GM18520 (cell line): Measurements from ENCODE around the gene EXOSC3.
"Not testable (repeated sequence)": the region's sequence is repeated elsewhere in the genome, so short reads cannot be mapped to it uniquely, and the experiment has no call there.

Experiments used
- ATAC-seq: cut with Tn5 transposase; IDR thresholded peaks from one replicate; pipeline ENCODE4 v1.9.1; 2021; ENCODE audit not compliant: unreplicated experiment

EXOSC3 gene

GRCh38 chr9:37776328-37776727 is 8.5 kb downstream of the EXOSC3 start:
- ATAC-seq, result no peak

- no peak for ATAC-seq
Measured at GRCh38 chr9:37775216-37775919, 9.5 kb downstream of the EXOSC3 start.

GRCh38 chr9:37769995-37770394 is 14.9 kb downstream of the EXOSC3 start:
- ATAC-seq, result no peak

- ATAC-seq, result no peak
Measured at GRCh38 chr9:37769306-37769705, 15.6 kb downstream of the EXOSC3 start.

GRCh38 chr9:37765263-37765662 is 19.6 kb downstream of the EXOSC3 start:
- not testable (repeated sequence) for ATAC-seq

GRCh38 chr9:37761511-37761910 is 23.4 kb downstream of the EXOSC3 start:
- no peak for ATAC-seq

DNA sequence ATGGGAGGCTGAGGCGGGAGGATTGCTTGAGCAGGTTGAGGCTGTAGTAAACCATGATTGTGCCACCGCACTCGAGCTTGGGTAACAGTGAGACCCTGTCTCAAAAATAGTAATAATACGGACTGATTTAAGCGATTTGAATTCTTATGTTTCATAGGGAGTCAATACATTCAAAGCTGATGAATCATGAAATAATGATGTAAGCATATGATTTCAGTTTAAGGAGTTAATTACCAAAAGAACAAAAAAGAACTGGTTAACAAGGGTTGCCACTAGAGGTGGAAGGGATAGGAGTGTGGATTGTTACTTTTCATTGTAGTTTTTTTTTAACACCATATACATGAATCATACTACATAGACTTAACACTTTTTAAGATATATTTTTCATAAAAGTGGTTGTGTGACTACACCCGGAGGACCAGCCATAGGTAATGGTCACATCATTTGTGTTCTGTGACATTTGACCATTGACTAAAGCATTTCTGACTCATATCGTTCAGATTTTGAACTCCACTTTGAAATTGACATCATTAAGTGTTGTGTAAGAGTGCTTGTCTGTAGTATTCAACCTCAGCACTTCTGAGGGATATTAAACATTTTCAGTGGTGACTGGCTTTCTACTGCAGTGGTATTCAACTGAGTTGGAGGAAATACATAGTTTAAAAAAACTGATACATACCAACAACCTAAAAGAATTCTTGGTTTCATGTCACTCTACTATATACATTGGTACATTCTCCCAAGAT is 24.3 kb downstream of the EXOSC3 start:
- no peak for ATAC-seq

DNA sequence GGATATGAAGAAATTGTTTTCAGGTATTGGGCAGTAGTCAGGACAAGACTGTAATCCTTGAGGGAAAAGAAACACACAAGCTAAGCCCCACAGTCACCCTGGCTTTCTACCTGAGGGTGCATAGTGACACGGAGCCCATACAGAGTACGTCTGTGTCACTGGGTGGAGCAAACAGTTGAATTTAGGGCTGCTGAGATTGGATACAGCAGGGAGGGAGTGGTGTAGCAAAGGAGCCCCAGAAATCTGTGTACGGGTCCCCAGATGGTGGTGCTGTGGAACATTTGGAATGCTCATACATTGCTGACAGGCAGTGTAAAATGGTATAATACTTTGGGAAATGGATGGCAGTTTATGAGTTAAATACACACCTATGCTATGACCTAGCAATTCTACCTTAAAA is 26.1 kb downstream of the EXOSC3 start:
- no peak for ATAC-seq

- ATAC-seq, result peak; percentile 70
Measured at GRCh38 chr9:37753489-37754190, 31.2 kb downstream of the EXOSC3 start, which contains the start of gene TRMT10B. TRMT10B (plus strand) TSS chr9:37753805; CDS start chr9:37761932, 8,127 bp downstream.

DNA sequence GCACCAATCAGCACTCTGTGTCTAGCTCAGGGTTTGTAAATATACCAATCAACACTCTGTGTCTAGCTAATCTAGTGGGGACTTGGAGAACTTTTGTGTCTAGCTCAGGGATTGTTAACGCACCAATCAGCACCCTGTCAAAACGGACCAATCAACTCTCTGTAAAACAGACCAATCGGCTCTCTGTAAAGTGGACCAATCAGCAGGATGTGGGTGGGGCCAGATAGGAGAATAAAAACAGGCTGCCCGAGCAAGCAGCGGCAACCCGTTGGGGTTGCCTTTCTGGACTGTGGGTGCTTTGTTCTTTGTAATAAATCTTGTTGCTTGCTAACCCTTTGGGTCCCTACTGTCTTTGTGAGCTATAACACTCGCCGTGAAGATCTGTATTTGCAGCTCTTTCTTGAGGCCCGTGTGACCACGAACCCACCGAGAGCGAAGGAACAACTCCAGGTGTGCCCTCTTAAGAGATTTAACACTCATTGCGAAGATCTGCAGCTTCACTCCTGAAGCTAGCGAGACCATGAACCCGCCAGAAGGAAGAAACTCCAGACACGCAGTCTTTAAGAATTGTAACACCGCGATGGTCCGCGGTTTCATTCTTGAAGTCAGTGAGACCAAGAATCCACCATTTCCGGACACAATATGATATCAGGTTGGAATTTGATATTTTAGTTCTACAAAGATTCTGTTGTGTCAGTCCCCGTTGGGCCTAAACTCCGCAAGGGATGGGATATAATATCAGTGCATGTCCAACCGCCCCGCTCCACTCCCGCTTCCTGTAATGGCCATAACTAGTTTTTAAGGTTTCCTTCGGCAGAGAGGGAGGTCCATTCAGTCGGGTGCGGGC is 32.0 kb downstream of the EXOSC3 start:
- no peak for ATAC-seq

- ATAC-seq, result not testable (repeated sequence)
Measured at GRCh38 chr9:37752112-37752511, 32.8 kb downstream of the EXOSC3 start.

- not testable (repeated sequence) for ATAC-seq
Measured at GRCh38 chr9:37751704-37752103, 33.2 kb downstream of the EXOSC3 start.

GRCh38 chr9:37751186-37751585 is 33.7 kb downstream of the EXOSC3 start:
- ATAC-seq, result no peak

DNA sequence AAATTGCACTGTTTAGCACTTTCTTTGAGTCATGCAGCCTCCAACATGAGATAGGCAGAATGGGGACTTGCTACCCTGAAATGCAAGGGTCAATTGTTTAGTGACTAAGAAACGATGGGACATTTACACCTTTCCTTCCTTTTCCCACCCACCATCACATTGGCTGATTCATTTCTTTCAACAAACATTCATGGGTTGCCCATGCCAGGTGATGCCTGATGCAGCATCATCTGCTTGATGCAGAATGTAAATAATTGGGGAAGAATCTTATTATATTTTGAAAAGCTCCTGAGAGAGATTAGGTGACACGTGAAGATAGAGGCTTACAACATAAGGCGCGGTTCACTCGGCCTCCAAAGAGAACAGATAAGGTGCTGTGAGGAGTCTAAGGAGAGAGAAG is 35.7 kb downstream of the EXOSC3 start:
- ATAC-seq, result no peak

- peak; percentile 43 for ATAC-seq
Measured at GRCh38 chr9:37747271-37747753, 37.6 kb downstream of the EXOSC3 start.

- no peak for ATAC-seq
Measured at GRCh38 chr9:37746448-37747270, 38.2 kb downstream of the EXOSC3 start.

DNA sequence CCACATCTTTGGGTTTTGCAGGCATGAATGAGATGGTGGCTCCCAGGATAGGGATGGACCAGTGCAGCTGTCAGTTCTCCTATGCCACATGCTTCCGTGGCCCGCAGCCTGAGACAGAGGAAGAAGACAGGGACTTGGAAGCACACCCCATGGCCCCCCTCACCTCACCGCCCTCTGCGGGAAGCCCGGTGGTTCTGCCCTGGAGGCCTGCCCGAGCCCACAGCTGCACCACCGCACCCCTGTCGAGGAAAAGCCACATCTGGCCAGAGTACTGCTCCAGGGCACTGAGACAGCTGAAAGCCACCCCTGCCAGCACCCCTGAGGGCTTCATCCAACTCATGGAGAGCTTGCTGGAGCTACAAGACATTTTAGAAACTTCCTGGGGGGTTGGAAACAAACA is 38.9 kb downstream of the EXOSC3 start:
- no peak for ATAC-seq

GRCh38 chr9:37740631-37741328 is 44.1 kb downstream of the EXOSC3 start:
- no peak for ATAC-seq

DNA sequence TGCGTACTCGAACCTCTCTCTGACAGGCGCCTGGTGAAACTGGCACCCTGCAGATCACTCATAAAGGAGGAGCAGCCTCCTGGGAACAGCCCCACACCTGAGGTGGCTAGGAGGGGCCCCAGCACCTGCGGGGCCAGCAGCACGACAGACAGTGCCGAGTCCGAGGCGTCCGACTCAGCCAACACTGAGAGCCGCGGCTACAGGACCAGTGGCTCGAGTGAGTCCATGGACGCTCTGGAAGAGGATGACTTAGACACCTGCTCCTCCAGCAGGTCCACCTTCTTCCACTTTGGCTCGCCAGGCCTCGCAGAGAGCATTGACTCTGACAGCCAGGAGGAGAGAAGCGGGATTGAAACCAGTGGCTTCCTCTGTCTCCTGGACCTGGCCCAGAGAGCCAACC is 44.7 kb downstream of the EXOSC3 start:
- ATAC-seq, result no peak
